ENCODE measurements around the gene PRR3.

DNA sequence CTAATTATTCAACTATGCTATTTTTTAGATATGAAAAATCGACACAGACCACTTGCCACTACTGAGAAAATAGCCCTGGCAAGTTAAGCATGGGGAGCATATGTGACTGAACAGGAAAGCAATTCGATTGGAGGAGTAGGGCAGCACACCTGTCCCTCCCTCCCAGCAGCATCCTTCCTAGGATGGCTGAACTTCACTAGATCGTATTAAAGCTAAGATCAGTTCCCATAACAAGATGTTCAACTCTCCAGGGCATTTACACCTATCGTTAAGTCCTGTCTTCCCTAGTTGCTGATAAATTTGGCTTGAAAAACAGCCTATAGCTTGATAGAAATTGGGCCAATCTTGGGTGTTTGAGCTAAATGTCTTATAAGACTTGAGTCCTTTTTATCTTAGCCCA lies 53.0 kb downstream of the PRR3 start:
- TF ChIP-seq ESRRG (CRISPR knock-in tag; IDR thresholded peaks at IDR 0.05) (no peak), PPARA (CRISPR knock-in tag; IDR thresholded peaks at IDR 0.05; ENCODE audit: borderline replicate concordance) (no peak), CSDC2 (CRISPR knock-in tag; IDR thresholded peaks at IDR 0.05) (no peak), ZNF8 (CRISPR knock-in tag; IDR thresholded peaks at IDR 0.05) (no peak), RARB (CRISPR knock-in tag; IDR thresholded peaks at IDR 0.05) (no peak), ZFP30 (CRISPR knock-in tag; IDR thresholded peaks at IDR 0.05) (no peak), OSR1 (CRISPR knock-in tag; IDR thresholded peaks at IDR 0.05) (no peak), BACH2 (CRISPR knock-in tag; IDR thresholded peaks at IDR 0.05; ENCODE audit: borderline replicate concordance) (no peak), ARNTL (CRISPR knock-in tag; IDR thresholded peaks at IDR 0.05; ENCODE audit: borderline replicate concordance, low read depth) (no peak), SNAI2 (CRISPR knock-in tag; IDR thresholded peaks at IDR 0.05) (no peak), ISL1 (CRISPR knock-in tag; IDR thresholded peaks at IDR 0.05) (no peak), TOX (CRISPR knock-in tag; IDR thresholded peaks at IDR 0.05; ENCODE audit: borderline replicate concordance) (no peak)
- TF ChIP-seq, protein P1, sequence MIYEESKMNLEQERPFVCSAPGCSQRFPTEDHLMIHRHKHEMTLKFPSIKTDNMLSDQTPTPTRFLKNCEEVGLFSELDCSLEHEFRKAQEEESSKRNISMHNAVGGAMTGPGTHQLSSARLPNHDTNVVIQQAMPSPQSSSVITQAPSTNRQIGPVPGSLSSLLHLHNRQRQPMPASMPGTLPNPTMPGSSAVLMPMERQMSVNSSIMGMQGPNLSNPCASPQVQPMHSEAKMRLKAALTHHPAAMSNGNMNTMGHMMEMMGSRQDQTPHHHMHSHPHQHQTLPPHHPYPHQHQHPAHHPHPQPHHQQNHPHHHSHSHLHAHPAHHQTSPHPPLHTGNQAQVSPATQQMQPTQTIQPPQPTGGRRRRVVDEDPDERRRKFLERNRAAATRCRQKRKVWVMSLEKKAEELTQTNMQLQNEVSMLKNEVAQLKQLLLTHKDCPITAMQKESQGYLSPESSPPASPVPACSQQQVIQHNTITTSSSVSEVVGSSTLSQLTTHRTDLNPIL (CRISPR knock-in tag; IDR thresholded peaks at IDR 0.05; ENCODE audit: low read depth) = no peak
- TF ChIP-seq, protein P2, sequence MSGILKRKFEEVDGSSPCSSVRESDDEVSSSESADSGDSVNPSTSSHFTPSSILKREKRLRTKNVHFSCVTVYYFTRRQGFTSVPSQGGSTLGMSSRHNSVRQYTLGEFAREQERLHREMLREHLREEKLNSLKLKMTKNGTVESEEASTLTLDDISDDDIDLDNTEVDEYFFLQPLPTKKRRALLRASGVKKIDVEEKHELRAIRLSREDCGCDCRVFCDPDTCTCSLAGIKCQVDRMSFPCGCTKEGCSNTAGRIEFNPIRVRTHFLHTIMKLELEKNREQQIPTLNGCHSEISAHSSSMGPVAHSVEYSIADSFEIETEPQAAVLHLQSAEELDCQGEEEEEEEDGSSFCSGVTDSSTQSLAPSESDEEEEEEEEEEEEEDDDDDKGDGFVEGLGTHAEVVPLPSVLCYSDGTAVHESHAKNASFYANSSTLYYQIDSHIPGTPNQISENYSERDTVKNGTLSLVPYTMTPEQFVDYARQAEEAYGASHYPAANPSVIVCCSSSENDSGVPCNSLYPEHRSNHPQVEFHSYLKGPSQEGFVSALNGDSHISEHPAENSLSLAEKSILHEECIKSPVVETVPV (CRISPR knock-in tag; IDR thresholded peaks at IDR 0.05) = no peak
